GM12878 (cell line): ENCODE measurements around the gene FANK1.

Experiments
- POLR2A ChIP-seq: IDR thresholded peaks from 2 replicates; pipeline ENCODE4 v1.6.1; 2011; ENCODE audit warnings: low read depth, mild to moderate bottlenecking, low read length
- TCF7 ChIP-seq: IDR thresholded peaks from 2 replicates; pipeline ENCODE4 v1.6.1; 2014; ENCODE audit warnings: antibody characterized with exemption, borderline replicate concordance
- TF ChIP-seq, protein P1 (sequence below): IDR thresholded peaks from 2 replicates; pipeline ENCODE4 v1.6.1; 2012; ENCODE audit warnings: low read depth, low read length, improper control_type of control experiment
- TF ChIP-seq, protein P2 (sequence below): IDR thresholded peaks from 2 replicates; pipeline ENCODE4 v1.6.1; 2012; ENCODE audit warnings: low read depth, low read length, improper control_type of control experiment

DNA sequence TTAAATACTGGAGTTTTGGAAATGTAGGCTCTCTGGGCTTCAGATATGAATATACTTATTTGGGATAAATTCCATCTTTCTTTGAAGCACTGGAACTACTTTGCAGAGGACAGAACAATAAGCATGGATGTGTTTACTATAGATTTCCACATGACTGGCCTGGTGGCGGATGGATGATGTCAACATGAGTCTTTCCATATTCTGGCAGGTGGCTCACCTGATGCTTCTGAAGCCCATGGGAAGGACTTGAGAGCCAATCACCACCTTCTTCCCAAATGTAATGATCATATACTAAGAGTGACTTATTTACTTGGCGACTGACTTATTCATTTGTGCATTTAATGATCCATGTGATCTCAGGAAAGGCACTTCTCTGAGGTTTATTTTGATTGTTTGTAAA lies 110.5 kb downstream of the FANK1 start:
- TF ChIP-seq, protein P1, sequence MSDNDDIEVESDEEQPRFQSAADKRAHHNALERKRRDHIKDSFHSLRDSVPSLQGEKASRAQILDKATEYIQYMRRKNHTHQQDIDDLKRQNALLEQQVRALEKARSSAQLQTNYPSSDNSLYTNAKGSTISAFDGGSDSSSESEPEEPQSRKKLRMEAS, result no peak
- TF ChIP-seq, protein P2, sequence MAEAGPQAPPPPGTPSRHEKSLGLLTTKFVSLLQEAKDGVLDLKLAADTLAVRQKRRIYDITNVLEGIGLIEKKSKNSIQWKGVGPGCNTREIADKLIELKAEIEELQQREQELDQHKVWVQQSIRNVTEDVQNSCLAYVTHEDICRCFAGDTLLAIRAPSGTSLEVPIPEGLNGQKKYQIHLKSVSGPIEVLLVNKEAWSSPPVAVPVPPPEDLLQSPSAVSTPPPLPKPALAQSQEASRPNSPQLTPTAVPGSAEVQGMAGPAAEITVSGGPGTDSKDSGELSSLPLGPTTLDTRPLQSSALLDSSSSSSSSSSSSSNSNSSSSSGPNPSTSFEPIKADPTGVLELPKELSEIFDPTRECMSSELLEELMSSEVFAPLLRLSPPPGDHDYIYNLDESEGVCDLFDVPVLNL, result no peak
- TF ChIP-seq POLR2A (no peak), TCF7 (no peak)
